Right atrium auricular region (tissue), 2 donors: ENCODE measurements around the gene ABHD16A. TPM values are rescaled to one million over a fixed set of nuclear protein-coding genes. Genes with fewer than 3 reads are reported as not detected.

ENCODE experiments used
- DNase-seq: peaks from one replicate; pipeline ENCODE4 v3.0.0-alpha.2; 2019; ENCODE audit warnings: low spot score
- H3K27ac ChIP-seq, 2 donors: fragments of 200-600 bp; sonication (generic); 1 replicate in 1 of 2; 2 replicates in 1 of 2; pipeline ENCODE4 v1.5.1; 2016 to 2019
- H3K27me3 ChIP-seq, 2 donors: fragments of 200-600 bp; sonication (generic); one replicate each; pipeline versions ENCODE4 v1.5.1 to v1.6.0; 2017 to 2019
- H3K36me3 ChIP-seq: fragments of 200-600 bp; sonication (generic); one replicate; pipeline ENCODE4 v1.5.1; 2016
- H3K4me1 ChIP-seq, 2 donors: fragments of 200-600 bp; sonication (generic); one replicate each; pipeline versions ENCODE4 v1.5.1 to v1.6.0; 2017 to 2019
- H3K4me3 ChIP-seq, 2 donors: fragments of 200-600 bp; sonication (generic); 1 replicate in 1 of 2; 2 replicates in 1 of 2; pipeline ENCODE4 v1.5.1; 2017 to 2019; ENCODE audit warnings: mild to moderate bottlenecking in 1 of 2, moderate library complexity in 1 of 2
- H3K9me3 ChIP-seq, 2 donors: fragments of 200-600 bp; sonication (generic); one replicate each; pipeline ENCODE4 v1.5.1; 2019
- total RNA-seq, 2 donors: library from RNA; depleted of rRNA; stranded (reverse); fragments of >200 nt; gene quantifications; one replicate each; pipeline ENCODE4 v1.1.0, GENCODE V29; 2016
- TF ChIP-seq, protein P1 (sequence below), 2 donors: fragments of 200-600 bp; sonication (generic); IDR thresholded peaks; one replicate each; pipeline ENCODE4 v1.5.1; 2019; ENCODE audit warnings: antibody characterized with exemption in 2 of 2

The ABHD16A gene
- total RNA-seq, 2 donors from 2014 or later: 22.7 to 29.4 TPM

GRCh38 chr6:31687321-31687720, 15.8 kb downstream of the ABHD16A start:
- Histone ChIP-seq H3K9me3 (no peaks in the 10 kb centered on the region), H3K36me3 (peaks cover 62% of the 10 kb centered on the region), H3K4me1 (no peaks in the 10 kb centered on the region), H3K27ac (no peak overlapping the region), H3K4me3 (no peak overlapping the region), H3K27me3 (no peaks in the 10 kb centered on the region)
- no peak for DNase-seq
- TF ChIP-seq, protein P1, sequence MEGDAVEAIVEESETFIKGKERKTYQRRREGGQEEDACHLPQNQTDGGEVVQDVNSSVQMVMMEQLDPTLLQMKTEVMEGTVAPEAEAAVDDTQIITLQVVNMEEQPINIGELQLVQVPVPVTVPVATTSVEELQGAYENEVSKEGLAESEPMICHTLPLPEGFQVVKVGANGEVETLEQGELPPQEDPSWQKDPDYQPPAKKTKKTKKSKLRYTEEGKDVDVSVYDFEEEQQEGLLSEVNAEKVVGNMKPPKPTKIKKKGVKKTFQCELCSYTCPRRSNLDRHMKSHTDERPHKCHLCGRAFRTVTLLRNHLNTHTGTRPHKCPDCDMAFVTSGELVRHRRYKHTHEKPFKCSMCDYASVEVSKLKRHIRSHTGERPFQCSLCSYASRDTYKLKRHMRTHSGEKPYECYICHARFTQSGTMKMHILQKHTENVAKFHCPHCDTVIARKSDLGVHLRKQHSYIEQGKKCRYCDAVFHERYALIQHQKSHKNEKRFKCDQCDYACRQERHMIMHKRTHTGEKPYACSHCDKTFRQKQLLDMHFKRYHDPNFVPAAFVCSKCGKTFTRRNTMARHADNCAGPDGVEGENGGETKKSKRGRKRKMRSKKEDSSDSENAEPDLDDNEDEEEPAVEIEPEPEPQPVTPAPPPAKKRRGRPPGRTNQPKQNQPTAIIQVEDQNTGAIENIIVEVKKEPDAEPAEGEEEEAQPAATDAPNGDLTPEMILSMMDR (IDR thresholded peaks at IDR 0.05): no peak

GRCh38 chr6:31686483-31686882, 16.6 kb downstream of the ABHD16A start:
- H3K4me1 ChIP-seq: peaks cover 0 to 4% of the 10 kb centered on the region in 2 donors
- DNase-seq: no peak
- H3K9me3 ChIP-seq: no peaks in the 10 kb centered on the region
- no peak overlapping the region for H3K4me3 ChIP-seq
- TF ChIP-seq, protein P1 (IDR thresholded peaks at IDR 0.05): no peak
- H3K36me3 ChIP-seq: peaks cover 53% of the 10 kb centered on the region
- no peaks in the 10 kb centered on the region for H3K27me3 ChIP-seq
- no peak overlapping the region for H3K27ac ChIP-seq

DNA sequence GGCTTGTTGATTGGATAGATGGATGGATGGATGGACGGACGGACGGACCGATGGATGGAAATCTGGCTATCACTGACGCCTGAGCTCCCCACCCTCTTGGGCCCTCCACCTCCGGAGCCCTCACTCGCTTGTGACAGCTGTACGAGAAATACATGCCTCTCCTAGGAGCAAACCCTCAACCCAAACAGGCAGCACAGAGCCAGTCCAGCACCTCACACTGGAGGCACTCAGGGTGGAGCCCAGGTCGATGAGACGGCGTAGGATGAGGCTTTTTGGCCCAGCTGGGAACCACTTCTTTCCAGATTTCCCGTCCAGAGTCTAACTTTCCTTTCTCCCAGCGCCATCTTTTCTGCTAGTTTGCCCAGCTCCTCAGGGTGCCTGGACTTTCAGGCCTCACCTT, 19.5 kb downstream of the ABHD16A start:
- no peak overlapping the region for H3K4me3 ChIP-seq
- H3K36me3 ChIP-seq: peaks cover 24% of the 10 kb centered on the region
- H3K27ac ChIP-seq: no peak overlapping the region
- TF ChIP-seq, protein P1 (IDR thresholded peaks at IDR 0.05): no peak
- peaks cover 0 to 16% of the 10 kb centered on the region in 2 donors for H3K4me1 ChIP-seq
- H3K27me3 ChIP-seq: no peaks in the 10 kb centered on the region
- no peak for DNase-seq
- H3K9me3 ChIP-seq: no peaks in the 10 kb centered on the region

GRCh38 chr6:31681135-31681671, 21.9 kb downstream of the ABHD16A start:
- H3K4me1 ChIP-seq: peaks cover 0 to 16% of the 10 kb centered on the region in 2 donors
- DNase-seq: no peak
- TF ChIP-seq, protein P1 (IDR thresholded peaks at IDR 0.05): peak in 1 of 2 donors; percentile 28
- H3K27me3 ChIP-seq: no peaks in the 10 kb centered on the region
- H3K27ac ChIP-seq: peak overlapping the region; percentile 60 to 72
- peaks cover 3% of the 10 kb centered on the region for H3K36me3 ChIP-seq
- H3K4me3 ChIP-seq: peak overlapping the region; percentile 43 to 53
- H3K9me3 ChIP-seq: no peaks in the 10 kb centered on the region

DNA sequence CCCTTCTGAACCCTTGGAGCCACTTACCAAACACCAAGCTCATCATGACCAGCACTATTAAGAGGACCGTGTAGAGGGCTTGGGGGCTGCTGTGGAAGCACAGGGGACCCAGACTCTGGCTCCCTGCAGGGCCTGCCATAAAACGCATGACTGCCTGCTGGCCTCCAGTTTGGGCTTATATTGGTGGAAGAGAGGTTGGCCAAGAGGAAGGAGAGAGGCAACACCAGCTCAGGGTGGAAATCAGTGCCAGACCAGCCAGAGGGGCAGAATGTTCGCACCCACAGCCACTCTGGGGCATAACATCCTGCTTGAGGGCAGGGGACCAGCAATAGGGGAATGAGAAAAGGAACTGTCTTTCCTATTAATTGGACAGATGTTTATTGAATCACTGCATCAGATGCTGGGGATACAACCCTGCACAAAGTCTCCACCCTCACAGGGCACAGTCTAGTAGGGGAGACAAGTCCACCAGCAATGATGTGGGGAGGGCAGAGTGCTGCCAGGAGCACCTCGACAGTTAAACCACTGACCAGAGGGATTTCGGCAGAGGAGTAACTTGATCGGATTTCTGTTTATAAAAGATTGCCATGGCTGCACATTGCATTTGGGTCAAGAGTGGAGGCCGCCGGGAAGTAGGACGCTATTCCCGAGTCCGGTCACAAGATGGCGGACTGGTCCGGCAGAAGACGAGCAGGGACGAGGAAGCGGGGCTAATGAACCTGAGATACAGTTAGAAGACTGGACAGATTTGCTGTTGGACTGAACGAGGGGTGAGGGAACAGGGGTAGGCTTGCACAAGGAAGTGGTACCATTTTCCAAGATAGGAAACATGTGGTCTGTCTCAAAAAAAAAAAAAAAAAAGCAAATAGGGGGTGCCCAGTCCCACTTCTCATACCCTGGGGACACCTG, 22.6 kb downstream of the ABHD16A start, which contains the start of gene LY6G5C:
TSS of gene LY6G5C (minus strand) at position 842 of the 909 bp plus-strand sequence. CDS start at position 148, 694 bp downstream.
- Histone ChIP-seq H3K9me3 (no peaks in the 10 kb centered on the region), H3K27me3 (no peaks in the 10 kb centered on the region), H3K27ac (peak within 1 kb of the TSS; percentile 60 to 72), H3K4me3 (peak within 1 kb of the TSS; percentile 43 to 53), H3K4me1 (peaks cover 0 to 16% of the 10 kb centered on the region in 2 donors), H3K36me3 (no peaks in the 10 kb centered on the region)
- DNase-seq: peak; percentile 93
- TF ChIP-seq, protein P1 (IDR thresholded peaks at IDR 0.05): peak; percentile 43 to 79
